ENCODE measurements around the gene RELT.

DNA sequence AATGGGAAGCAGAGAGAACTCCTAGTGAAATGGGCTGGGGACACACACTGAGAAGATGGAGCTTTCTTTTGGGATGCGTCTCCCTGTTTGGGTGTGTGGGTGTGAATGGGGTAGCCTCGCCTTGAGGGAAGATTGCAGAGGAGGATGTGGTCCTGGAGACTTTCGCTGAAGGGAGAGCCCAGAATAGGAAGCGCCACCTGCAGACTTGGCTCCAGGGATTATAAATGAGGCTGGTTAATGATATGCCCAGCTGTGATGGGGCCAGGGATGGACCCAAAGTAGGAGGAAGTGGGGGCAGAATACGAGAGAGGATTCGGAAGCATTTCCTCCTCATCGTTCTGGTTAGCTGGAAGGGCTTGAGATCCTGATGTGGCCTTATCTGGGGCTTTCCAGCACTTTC, 13.7 kb downstream of the RELT start:
- TF ChIP-seq, protein P1, sequence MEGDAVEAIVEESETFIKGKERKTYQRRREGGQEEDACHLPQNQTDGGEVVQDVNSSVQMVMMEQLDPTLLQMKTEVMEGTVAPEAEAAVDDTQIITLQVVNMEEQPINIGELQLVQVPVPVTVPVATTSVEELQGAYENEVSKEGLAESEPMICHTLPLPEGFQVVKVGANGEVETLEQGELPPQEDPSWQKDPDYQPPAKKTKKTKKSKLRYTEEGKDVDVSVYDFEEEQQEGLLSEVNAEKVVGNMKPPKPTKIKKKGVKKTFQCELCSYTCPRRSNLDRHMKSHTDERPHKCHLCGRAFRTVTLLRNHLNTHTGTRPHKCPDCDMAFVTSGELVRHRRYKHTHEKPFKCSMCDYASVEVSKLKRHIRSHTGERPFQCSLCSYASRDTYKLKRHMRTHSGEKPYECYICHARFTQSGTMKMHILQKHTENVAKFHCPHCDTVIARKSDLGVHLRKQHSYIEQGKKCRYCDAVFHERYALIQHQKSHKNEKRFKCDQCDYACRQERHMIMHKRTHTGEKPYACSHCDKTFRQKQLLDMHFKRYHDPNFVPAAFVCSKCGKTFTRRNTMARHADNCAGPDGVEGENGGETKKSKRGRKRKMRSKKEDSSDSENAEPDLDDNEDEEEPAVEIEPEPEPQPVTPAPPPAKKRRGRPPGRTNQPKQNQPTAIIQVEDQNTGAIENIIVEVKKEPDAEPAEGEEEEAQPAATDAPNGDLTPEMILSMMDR (conservative IDR thresholded peaks at IDR 0.05; ENCODE audit: low read depth, low read length): no peak
- TF ChIP-seq EZH2 (IDR thresholded peaks at IDR 0.05; ENCODE audit: low read length, unreplicated experiment): no peak
- TF ChIP-seq EZH2phosphoT487 (IDR thresholded peaks at IDR 0.05; ENCODE audit: borderline replicate concordance, low read length): no peak

Data from PC-3 (cell line).